GOT3 (cell line): ENCODE results near the gene KCNE3.

Experiments
- DNase-seq: peaks from one replicate; lab custom pipeline; 2025; ENCODE audit warnings: mixed read lengths; lab: John Stamatoyannopoulos, UW

Gene KCNE3

GRCh38 chr11:74471668-74472429 is 4.5 kb upstream of the KCNE3 start:
- DNase-seq: no peak

DNA sequence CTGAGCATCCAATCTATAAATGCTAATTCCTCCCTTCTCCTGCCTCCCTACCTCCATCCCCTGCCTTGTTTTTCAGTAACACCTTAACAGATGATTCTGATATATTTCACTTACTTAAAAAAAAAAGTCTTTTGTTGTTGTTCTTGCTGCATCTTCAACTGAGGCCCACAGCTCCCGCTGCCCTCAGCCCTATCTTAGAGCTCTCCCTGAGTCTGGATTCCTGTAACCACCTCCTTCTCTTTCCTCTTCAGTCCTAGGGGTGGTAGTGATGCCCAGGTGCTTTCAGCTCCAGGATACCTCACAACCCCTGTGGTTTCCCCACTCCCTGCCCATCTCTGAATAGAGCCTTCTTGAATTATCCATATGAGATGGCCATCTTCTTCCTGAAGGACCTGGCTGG is 3.7 kb upstream of the KCNE3 start:
- no peak for DNase-seq

DNA sequence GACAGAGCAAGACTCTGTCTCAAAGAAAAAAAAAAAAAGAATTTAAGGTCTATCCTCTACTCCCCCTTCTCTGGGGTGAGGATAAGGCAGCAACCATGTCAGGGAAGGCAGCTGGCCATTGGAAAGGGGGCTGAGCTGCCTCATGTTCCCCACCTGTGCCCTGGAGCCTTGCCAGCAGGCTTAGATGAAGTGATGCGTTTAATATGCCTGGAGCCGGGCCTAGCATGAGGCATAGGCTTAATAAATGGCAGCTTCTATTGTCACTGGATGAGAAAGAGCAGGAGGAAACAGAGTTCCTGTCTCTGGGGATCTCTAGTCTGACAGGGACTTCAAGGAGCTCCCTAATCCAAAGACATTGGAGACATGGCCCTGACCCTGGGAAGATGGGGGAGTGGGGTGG is 3.2 kb upstream of the KCNE3 start:
- no peak for DNase-seq

DNA sequence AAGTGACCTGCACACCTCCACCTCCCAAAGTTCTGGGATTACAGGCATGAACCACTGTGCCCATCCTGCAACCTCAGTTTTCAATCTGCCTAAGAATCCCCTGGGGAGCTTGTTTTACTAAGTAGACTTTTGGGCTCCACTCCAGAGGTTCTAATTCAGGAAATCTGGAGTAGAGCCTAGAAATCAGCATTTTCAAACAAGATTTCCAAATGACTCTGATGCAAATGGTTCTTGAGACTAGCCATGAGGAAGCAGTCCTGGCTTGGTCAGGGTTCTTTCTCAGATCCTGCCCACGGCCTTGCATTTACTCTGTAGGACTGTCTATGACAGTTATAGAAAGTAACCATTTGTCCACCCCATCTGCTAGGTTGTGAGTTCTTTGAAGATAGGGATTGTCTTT is 1.6 kb upstream of the KCNE3 start:
- no peak for DNase-seq

DNA sequence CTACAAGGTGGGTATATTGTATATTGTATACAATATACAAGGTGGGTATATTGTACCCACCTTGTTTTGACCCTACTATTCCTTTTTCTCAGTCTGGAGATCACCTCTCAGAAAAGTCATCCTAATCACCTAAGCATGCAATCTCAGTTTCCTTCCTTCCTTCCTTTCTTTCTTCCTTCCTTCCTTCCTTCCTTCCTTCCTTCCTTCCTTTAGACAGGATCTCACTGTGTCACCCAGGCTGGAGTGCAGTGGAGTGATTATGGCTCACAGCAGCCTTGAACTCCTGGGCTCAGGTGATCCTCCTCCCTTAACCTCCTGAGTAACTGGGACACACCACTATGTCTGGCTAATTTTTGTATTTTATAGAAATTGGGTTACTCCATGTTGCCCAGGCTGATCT is 1.2 kb upstream of the KCNE3 start:
- DNase-seq: no peak

GRCh38 chr11:74468058-74468457 is 709 bp upstream of the KCNE3 start:
- no peak for DNase-seq

DNA sequence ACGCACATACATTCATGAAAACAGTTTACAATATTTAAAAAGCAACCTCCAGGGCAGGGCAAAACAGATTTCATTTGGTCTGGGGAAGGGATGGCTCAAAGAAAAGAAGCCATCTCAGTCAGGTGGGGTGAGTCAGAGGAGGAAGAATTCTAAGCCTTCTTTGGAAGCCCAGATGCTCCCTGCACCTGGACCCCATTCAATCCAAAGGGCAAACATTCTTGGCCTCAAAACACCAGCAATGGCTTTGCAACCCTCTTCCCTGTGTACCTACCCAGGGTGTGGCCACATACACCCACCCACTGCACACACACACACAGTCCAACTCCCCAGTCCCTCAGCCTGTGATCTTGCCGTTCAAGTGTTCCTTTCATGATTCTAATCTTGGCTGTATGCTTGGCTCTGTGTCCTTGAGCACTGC is 2.0 kb downstream of the KCNE3 start:
- no peak for DNase-seq

GRCh38 chr11:74464746-74465145 is 2.6 kb downstream of the KCNE3 start:
- no peak for DNase-seq

- DNase-seq: no peak
These were observed 4.1 kb downstream of the KCNE3 start for GRCh38 chr11:74463216-74463615.

GRCh38 chr11:74462631-74463030 is 4.7 kb downstream of the KCNE3 start:
- DNase-seq: no peak

GRCh38 chr11:74462009-74462408 is 5.3 kb downstream of the KCNE3 start:
- no peak for DNase-seq

- no peak for DNase-seq
These were observed 6.7 kb downstream of the KCNE3 start for GRCh38 chr11:74460481-74461154.

DNA sequence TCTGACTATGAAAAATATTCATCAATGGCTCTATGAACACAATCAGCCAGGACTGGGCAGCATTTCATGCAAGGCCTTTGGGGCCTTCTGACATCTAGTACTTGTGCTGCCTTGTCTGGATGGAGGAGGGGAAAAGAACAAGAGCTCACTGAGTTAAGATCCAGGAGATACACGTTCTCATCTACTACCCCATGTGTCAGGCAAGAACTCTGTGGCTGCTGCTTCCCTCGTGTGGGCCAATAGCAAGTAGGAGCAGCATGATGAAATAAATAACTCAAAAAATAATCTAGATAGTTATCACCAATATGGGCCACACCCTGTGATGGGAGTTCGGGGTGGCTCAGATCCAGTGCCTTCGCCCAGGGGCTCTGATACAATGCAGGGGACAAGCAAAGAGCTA is 7.3 kb downstream of the KCNE3 start:
- no peak for DNase-seq

DNA sequence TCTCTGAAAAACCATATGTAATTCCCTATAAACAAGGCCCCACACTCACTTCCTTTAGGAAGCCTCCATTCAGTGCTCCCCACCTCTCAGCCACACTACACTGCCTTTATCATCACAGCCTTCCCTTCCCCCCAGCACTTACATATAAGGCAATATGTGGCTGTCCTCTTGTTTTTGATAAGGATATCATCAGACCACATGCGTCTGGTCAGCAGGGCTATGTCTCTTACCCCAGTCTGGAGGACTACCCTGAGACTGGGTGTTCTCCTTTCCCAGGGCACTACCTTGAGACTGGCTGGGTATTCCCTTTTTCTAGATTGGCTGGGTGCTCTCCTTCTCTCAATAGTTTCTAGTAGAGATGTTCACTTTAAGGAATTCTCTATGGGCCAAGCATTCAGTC is 7.8 kb downstream of the KCNE3 start:
- no peak for DNase-seq

DNA sequence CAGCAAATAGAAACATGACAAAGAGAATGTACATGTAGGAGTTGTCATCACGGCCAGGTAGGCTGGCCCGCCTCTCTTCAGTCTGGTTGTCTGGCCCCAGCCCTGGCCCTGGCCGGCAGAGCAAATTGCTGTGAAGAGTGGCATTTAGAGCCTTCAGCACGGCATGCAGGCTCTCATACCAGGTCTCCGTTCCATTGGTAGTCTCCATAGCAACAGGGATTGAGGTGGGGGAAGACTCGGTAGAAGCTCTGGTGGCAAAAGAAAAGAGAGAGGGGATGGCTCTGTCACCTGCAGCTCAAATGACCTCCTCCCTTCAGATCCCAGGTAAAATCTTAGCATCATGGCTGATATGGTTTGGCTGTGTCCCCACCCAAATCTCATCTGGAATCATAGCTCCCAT is 10.0 kb downstream of the KCNE3 start:
- DNase-seq: no peak

DNA sequence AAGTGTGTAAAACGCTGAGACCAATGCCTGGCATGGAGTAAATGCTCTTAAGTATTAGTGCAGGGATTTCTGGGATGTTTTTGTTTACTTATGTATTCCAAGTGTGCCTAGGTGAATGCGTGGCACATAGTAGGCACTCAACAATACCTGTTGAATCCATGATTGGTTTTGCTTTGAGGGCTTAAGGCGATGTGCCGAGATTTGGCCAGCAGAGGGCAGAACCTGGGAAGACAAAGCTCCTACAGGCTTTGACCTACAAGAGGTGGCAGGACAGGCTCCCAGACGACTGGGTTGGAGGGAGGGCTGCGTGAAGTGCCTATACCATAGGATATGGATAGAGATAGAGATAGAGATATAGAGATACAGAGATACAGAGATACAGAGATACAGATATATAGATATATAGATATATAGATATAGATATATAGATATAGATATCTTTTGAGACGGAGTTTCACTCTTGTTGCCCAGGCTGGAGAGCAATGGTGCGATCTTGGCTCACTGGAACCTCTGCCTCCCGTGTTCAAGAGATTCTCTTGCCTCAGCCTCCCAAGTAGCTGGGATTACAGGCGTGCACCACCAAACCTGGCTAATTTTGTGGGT is 13.9 kb downstream of the KCNE3 start:
- no peak for DNase-seq

DNA sequence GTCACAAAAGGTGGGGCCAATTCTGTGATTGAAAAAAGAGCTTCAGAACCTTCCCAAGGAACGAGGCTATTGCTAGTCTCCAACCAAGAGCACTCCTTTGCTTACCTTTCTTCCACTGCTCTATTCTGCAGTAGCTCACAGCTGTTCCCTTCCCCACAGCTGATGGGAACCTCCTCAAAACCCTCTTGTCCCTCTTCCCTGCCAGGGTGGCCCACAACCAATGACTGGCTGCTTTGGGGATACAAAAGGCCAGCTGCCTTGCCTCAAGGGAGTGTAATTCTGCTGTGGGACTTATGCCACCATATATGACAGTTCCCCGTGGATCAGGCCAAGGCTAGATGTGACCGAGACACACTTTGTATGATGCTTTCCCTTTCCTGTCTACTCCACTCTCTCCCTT is 15.0 kb downstream of the KCNE3 start:
- DNase-seq: no peak

GRCh38 chr11:74450318-74450717 is 17.0 kb downstream of the KCNE3 start:
- no peak for DNase-seq

DNA sequence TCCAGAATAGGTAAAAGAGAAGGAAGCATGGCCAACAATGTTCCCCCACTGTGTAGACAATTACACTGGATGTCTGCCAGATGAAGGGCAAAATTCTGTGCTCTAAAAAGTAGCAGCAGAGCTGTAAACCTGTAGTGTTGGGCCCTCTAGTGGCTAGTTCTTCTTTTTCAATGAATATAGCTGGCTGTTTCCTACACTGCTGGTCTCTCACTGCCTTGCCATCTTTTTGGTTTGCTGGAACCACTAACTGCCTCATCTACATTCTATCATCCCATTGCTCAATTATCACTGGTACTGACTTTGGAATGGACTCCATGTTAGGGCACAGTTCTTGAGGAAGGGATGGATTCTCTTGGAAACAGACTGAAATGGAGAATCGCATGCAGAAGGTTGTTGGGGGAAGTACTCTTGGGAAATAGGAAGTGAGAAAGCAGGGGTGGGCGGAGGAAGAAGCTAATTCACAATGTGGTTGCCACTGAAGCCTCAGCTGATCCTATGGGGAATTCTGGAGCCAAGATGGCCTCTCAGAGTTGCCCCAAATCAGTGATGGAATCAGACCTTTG is 17.9 kb downstream of the KCNE3 start:
- no peak for DNase-seq

GRCh38 chr11:74447720-74448119 is 19.6 kb downstream of the KCNE3 start:
- DNase-seq: no peak

DNA sequence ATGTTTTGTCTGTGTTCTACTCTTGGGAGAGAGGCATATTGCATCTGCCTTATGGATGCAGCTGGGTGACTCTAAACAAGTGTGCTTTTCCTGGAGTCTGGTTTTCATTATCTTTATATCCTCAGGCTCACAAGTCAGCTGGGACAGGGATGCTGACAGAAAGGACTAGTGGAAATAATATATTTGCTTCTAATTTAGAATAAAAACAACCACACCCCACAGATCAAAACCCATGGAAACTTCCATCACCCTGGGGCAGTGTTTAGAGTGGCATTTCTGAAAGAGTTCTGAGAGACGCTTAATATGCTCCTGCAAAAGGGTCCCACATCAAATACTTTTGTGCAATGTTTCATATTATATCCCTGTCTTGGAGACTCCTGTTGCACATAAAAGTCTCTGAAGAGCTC is 20.8 kb downstream of the KCNE3 start:
- no peak for DNase-seq

DNA sequence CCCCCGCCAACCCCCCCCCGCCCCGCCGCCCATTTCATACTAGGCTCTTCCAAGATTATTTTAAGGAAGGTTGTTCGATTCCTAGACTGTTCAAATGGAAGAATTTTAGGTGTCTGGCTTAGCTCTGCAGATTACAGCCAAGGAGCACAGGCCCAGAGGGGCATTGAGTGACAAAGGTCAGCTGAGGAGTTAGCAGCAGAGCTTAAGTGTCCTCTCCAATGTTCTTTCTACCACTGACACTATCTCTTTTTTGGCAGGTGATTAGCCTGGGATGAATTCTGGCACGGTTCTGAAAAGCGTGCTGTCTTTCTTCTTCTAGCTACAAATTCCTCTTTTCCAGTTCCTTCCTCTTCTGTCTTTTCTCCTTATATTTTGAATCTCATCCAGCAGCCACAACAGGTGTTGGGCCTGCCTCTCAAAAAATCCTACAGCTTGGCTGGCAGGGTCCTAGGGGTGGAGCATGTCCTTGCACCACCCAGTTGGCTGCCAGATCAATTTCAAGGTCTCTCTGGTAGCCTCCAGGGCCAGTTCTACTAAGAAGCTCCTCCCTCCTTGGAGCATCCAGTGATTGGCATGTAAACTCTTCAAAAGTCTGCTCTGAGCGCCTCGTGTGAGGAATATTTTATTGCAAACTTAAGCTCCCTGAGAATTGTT is 23.0 kb downstream of the KCNE3 start:
- DNase-seq: no peak
